ENCODE results near the gene ZNF235. TPM values are rescaled to one million over a fixed set of nuclear protein-coding genes. Genes with fewer than 3 reads are reported as not detected.
"Not testable (repeated sequence)": the region's sequence is repeated elsewhere in the genome, so short reads cannot be mapped to it uniquely, and the experiment has no call there.

Gene ZNF235
- total RNA-seq, 1 donor from 2014 or later = 9.6 TPM

DNA sequence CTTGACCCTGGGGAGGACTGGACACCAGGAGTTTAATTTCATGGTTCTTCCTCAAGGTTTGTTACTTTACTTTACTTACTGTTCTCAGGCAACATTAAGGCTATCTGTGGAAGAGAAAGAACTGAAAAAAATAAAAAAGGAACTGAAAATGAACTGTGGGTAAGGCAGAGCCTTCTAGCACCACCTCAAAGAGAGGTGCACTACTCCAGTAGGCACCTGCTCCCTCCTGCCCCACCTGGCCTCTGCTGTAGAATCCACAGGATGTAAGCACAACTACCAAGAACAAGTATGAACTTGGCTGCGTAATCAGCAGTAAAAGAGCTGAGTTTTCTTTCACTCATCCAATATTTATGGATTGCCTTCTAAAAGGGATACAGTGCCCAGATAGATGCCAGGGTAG is 39.4 kb upstream of the ZNF235 start:
- no peaks in the 10 kb centered on the region for H3K4me1 ChIP-seq
- Mint-ChIP-seq H3K9me3 (peaks cover 69% of the 10 kb centered on the region), H3K36me3 (peaks cover 49% of the 10 kb centered on the region), H3K4me1 (peaks cover 9% of the 10 kb centered on the region), H3K27me3 (ENCODE audit: insufficient read depth, low read depth) (no peaks in the 10 kb centered on the region), H3K4me3 (peak overlapping the region; percentile 53), H3K27ac (no peak overlapping the region)
- no peak overlapping the region for H3K4me2 ChIP-seq
- no peak overlapping the region for H3K9ac ChIP-seq
- no peak overlapping the region for H3K4me3 ChIP-seq
- H3K27ac ChIP-seq = no peak overlapping the region
- TF ChIP-seq, protein P1, sequence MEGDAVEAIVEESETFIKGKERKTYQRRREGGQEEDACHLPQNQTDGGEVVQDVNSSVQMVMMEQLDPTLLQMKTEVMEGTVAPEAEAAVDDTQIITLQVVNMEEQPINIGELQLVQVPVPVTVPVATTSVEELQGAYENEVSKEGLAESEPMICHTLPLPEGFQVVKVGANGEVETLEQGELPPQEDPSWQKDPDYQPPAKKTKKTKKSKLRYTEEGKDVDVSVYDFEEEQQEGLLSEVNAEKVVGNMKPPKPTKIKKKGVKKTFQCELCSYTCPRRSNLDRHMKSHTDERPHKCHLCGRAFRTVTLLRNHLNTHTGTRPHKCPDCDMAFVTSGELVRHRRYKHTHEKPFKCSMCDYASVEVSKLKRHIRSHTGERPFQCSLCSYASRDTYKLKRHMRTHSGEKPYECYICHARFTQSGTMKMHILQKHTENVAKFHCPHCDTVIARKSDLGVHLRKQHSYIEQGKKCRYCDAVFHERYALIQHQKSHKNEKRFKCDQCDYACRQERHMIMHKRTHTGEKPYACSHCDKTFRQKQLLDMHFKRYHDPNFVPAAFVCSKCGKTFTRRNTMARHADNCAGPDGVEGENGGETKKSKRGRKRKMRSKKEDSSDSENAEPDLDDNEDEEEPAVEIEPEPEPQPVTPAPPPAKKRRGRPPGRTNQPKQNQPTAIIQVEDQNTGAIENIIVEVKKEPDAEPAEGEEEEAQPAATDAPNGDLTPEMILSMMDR (IDR thresholded peaks at IDR 0.05) = no peak
- TF ChIP-seq EZH2 (IDR thresholded peaks at IDR 0.05) = no peak
- no peak for TF ChIP-seq EZH2phosphoT487 (IDR thresholded peaks at IDR 0.05)
- H2AFZ ChIP-seq (replicated peaks) = no peak overlapping the region
- no peak for DNase-seq (ENCODE audit: low spot score)
- H3K36me3 ChIP-seq = peaks cover 11% of the 10 kb centered on the region
- no peaks in the 10 kb centered on the region for H3F3A ChIP-seq (ENCODE audit: low read depth)
- H3K27me3 ChIP-seq = no peaks in the 10 kb centered on the region
- peaks cover 3% of the 10 kb centered on the region for H3K79me2 ChIP-seq (ENCODE audit: low read depth)
- no peaks in the 10 kb centered on the region for H4K20me1 ChIP-seq (ENCODE audit: low read depth)
- peaks cover 18% of the 10 kb centered on the region for H3K9me3 ChIP-seq (ENCODE audit: low read depth)

DNA sequence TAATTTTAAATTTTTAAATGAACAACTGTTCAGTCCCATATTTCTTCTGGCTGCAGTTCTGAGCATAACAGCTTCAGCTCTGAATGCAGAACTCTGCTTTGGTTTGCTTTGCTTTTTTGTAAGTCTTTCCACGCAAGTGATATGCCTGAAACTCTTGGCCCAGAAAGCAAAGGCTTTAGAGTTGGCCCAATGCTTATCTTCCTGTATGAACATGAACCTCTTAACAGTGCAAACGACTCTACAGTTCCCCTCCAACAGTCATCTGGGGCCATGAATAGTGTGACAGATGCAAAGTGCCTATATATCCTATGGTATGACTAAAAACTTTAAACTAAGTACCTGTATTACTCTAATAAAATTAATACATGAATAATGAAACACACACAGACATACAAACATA is 37.0 kb upstream of the ZNF235 start:
- Mint-ChIP-seq H3K27me3 (ENCODE audit: insufficient read depth, low read depth) (no peaks in the 10 kb centered on the region), H3K4me1 (peaks cover 9% of the 10 kb centered on the region), H3K27ac (no peak overlapping the region), H3K9me3 (peaks cover 65% of the 10 kb centered on the region), H3K36me3 (peaks cover 57% of the 10 kb centered on the region), H3K4me3 (no peak overlapping the region)
- no peaks in the 10 kb centered on the region for H3K27me3 ChIP-seq
- peaks cover 14% of the 10 kb centered on the region for H3K36me3 ChIP-seq
- no peaks in the 10 kb centered on the region for H3K4me1 ChIP-seq
- no peaks in the 10 kb centered on the region for H3K79me2 ChIP-seq (ENCODE audit: low read depth)
- peaks cover 9% of the 10 kb centered on the region for H3K9me3 ChIP-seq (ENCODE audit: low read depth)
- no peaks in the 10 kb centered on the region for H3F3A ChIP-seq (ENCODE audit: low read depth)
- H3K4me3 ChIP-seq = no peak overlapping the region
- H3K27ac ChIP-seq = no peak overlapping the region
- no peak overlapping the region for H3K4me2 ChIP-seq
- H3K9ac ChIP-seq = no peak overlapping the region
- H2AFZ ChIP-seq (replicated peaks) = no peak overlapping the region
- no peak for DNase-seq (ENCODE audit: low spot score)
- H4K20me1 ChIP-seq (ENCODE audit: low read depth) = no peaks in the 10 kb centered on the region
- no peak for TF ChIP-seq EZH2phosphoT487 (IDR thresholded peaks at IDR 0.05)
- TF ChIP-seq, protein P1 (IDR thresholded peaks at IDR 0.05) = no peak
- no peak for TF ChIP-seq EZH2 (IDR thresholded peaks at IDR 0.05)

DNA sequence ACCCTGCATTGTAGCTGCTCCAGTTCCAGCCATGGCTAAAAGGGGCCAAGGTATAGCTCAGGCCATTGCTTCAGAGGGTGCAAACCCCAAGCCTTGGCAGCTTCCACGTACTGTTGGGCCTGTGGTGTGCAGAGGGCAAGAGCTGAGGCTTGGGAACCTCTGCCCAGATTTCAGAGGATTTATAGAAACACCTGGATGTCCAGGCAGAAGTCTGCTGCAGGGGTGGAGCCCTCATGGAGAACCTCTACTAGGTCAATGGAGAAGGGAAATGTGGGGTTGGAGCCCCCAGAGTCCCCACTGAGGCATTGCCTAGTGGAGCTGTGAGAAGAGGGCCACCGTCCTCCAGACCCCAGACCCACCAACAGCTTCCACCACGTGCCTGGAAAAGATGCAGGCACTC is 29.8 kb upstream of the ZNF235 start:
- H3K36me3 Mint-ChIP-seq = peaks cover 86% of the 10 kb centered on the region
- not testable (repeated sequence) for H3K4me1 ChIP-seq; DNase-seq (ENCODE audit: low spot score); H3K27me3 ChIP-seq; H4K20me1 ChIP-seq (ENCODE audit: low read depth); H3K27ac ChIP-seq; H3K79me2 ChIP-seq (ENCODE audit: low read depth); H3K4me3 ChIP-seq; H3K4me3 Mint-ChIP-seq; H3K27me3 Mint-ChIP-seq (ENCODE audit: insufficient read depth, low read depth); H3K4me1 Mint-ChIP-seq; H3K4me2 ChIP-seq; H3F3A ChIP-seq (ENCODE audit: low read depth); H3K27ac Mint-ChIP-seq; H2AFZ ChIP-seq (replicated peaks); H3K9ac ChIP-seq
- H3K9me3 Mint-ChIP-seq = peaks cover 79% of the 10 kb centered on the region
- peaks cover 41% of the 10 kb centered on the region for H3K9me3 ChIP-seq (ENCODE audit: low read depth)
- peaks cover 73% of the 10 kb centered on the region for H3K36me3 ChIP-seq

DNA sequence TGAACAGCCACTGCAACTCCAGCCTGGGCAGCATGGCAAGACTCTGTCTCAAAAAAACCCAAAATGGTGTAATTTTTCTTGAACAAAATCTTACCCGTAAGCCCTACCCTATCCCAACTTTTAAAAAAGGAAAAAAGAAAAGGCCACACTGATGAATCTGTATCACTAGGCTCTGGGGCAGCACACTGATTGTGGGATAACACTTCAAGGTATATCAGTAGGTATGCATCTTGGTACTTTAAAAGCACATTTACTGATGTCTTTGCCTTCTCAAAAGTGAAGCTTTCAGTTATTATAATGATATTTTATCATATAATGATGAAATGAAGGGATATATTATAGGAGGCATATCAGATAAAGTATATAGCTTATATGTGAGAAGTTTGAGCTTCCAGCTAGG is 27.3 kb upstream of the ZNF235 start:
- peaks cover 90% of the 10 kb centered on the region for H3K36me3 Mint-ChIP-seq
- H3K9me3 Mint-ChIP-seq = peaks cover 84% of the 10 kb centered on the region
- no peaks in the 10 kb centered on the region for H3K4me1 Mint-ChIP-seq
- no peak overlapping the region for H3K27ac Mint-ChIP-seq
- Histone ChIP-seq H3K36me3 (peaks cover 82% of the 10 kb centered on the region), H4K20me1 (ENCODE audit: low read depth) (no peaks in the 10 kb centered on the region), H3K27me3 (no peaks in the 10 kb centered on the region), H3K4me1 (no peaks in the 10 kb centered on the region), H3K4me3 (no peak overlapping the region), H3K4me2 (no peak overlapping the region), H2AFZ (replicated peaks) (no peak overlapping the region), H3K27ac (no peak overlapping the region), H3K9ac (no peak overlapping the region), H3K79me2 (ENCODE audit: low read depth) (no peaks in the 10 kb centered on the region), H3F3A (ENCODE audit: low read depth) (no peaks in the 10 kb centered on the region), H3K9me3 (ENCODE audit: low read depth) (peaks cover 51% of the 10 kb centered on the region)
- H3K4me3 Mint-ChIP-seq = no peak overlapping the region
- TF ChIP-seq, protein P1 (IDR thresholded peaks at IDR 0.05) = no peak
- TF ChIP-seq EZH2 (IDR thresholded peaks at IDR 0.05) (no peak), EZH2phosphoT487 (IDR thresholded peaks at IDR 0.05) (no peak)
- no peaks in the 10 kb centered on the region for H3K27me3 Mint-ChIP-seq (ENCODE audit: insufficient read depth, low read depth)
- DNase-seq (ENCODE audit: low spot score) = no peak
